Ovary (tissue), 9 donors: ENCODE results near the gene PPP4C. TPM values are rescaled to one million over a fixed set of nuclear protein-coding genes. Genes with fewer than 3 reads are reported as not detected.
A peak's percentile ranks its signal among the peaks of the same experiment; 100 is the strongest.

Experiments used
- DNase-seq, 5 donors: peaks; one replicate each; pipeline ENCODE4 v3.0.0-alpha.2; 2019 to 2020
- H3K27ac ChIP-seq, 2 donors: fragments of 200-600 bp; one replicate each; pipeline versions ENCODE4 v1.5.1 to v1.8.0; 2019 to 2022
- H3K27me3 ChIP-seq: fragments of 200-600 bp; one replicate; pipeline ENCODE4 v1.8.0; 2022
- H3K36me3 ChIP-seq: fragments of 200-600 bp; sonication (generic); one replicate; pipeline ENCODE4 v1.5.1; 2019
- H3K4me1 ChIP-seq: one replicate; pipeline ENCODE4 v1.8.1; 2013; ENCODE audit warnings: mild to moderate bottlenecking, moderate library complexity; ENCODE audit not compliant: insufficient read depth
- H3K4me3 ChIP-seq: fragments of 200-600 bp; sonication (generic); one replicate; pipeline ENCODE4 v1.5.1; 2017
- H3K9me3 ChIP-seq, 2 donors: fragments of 200-600 bp in 1 of 2; sonication (generic) in 1 of 2; one replicate each; pipeline versions ENCODE4 v1.5.1 to v1.8.1; 2013 to 2019; ENCODE audit warnings: mild to moderate bottlenecking in 1 of 2, moderate library complexity in 1 of 2
- EP300 ChIP-seq: sonication (generic); formaldehyde crosslinking; IDR thresholded peaks from one replicate; pipeline ENCODE4 v1.6.1; 2017; ENCODE audit warnings: antibody characterized with exemption
- POLR2A ChIP-seq: fragments of 450-650 bp; IDR thresholded peaks from one replicate; pipeline ENCODE4 v1.6.1; 2017; ENCODE audit warnings: antibody characterized with exemption, mild to moderate bottlenecking, moderate library complexity
- WGBS, 3 donors: extraction: QIAGEN DNeasy Blood & Tissue Kit in 1 of 3; methylation state at CpG; one replicate each; pipeline versions ENCODE4 v1.1.5 to v1.1.7; 2013 to 2017; 5-methylcytosine and 5-hydroxymethylcytosine counted together
- intact Hi-C, 4 donors: fragments of 100-400 bp; cut with DNase I; formaldehyde crosslinking; loops; one replicate each; pipeline versions ENCODE4 v1.11.0 to v1.15.1; 2022 to 2023
- polyA plus RNA-seq, 2 donors: library from polyadenylated mRNA; stranded (reverse); fragments of 200-250 nt in 1 of 2; fragments of 350-450 nt in 1 of 2; fragmentation: Illumina TruSeq in 1 of 2; extraction: RNeasy Lipid Tissue Mini Kit (QIAGEN cat#74804) in 1 of 2; gene quantifications; one replicate each; pipeline ENCODE4 v1.2.3, GENCODE V29; 2013 to 2014
- total RNA-seq, 7 donors: library from RNA; depleted of rRNA in 2 of 7; stranded (reverse); fragments of >200 nt in 2 of 7; fragmentation: NEBNext Ultra II Directional in 3 of 7; extraction: Animal tissue kit (Norgen Biotek cat#: 25700) in 3 of 7; gene quantifications; one replicate each; pipeline versions ENCODE4 v1.1.0 to v1.2.4, GENCODE V29; 2016 to 2023
- TF ChIP-seq, protein P1 (sequence below), 3 donors: fragments of 450-650 bp in 2 of 3; fragments of 200-600 bp in 1 of 3; IDR thresholded peaks; one replicate each; pipeline versions ENCODE4 v1.5.1 to v1.8.0; 2016 to 2022; ENCODE audit warnings: antibody characterized with exemption in 3 of 3, mild to moderate bottlenecking in 1 of 3
- donor health status: DM: no; HTN: no; CAD: no; lungs with moderate emphysema.
- donor health status: DM: no; HTN: no; CAD: no.
- donor health status: Bipolar disorder and iron deficiency.
- donor health status: DM: yes; HTN: yes; CAD: no.
- donor health status: DM: no; HTN: no; CAD: no.
- donor health status: DM: yes; HTN: yes; CAD: no.

The PPP4C gene
- total and polyA plus RNA-seq, 9 donors, result 13.7 to 58.8 (median 49.1) TPM

- DNase-seq, result peak; percentile 93 to 96 (median 94)
- H3K27ac ChIP-seq, result peak within 1 kb of the TSS; percentile 77 to 95
- TF ChIP-seq POLR2A, result peak; percentile 19
- TF ChIP-seq, protein P1, sequence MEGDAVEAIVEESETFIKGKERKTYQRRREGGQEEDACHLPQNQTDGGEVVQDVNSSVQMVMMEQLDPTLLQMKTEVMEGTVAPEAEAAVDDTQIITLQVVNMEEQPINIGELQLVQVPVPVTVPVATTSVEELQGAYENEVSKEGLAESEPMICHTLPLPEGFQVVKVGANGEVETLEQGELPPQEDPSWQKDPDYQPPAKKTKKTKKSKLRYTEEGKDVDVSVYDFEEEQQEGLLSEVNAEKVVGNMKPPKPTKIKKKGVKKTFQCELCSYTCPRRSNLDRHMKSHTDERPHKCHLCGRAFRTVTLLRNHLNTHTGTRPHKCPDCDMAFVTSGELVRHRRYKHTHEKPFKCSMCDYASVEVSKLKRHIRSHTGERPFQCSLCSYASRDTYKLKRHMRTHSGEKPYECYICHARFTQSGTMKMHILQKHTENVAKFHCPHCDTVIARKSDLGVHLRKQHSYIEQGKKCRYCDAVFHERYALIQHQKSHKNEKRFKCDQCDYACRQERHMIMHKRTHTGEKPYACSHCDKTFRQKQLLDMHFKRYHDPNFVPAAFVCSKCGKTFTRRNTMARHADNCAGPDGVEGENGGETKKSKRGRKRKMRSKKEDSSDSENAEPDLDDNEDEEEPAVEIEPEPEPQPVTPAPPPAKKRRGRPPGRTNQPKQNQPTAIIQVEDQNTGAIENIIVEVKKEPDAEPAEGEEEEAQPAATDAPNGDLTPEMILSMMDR (IDR thresholded peaks at IDR 0.05), result no peak
- no peaks in the 10 kb centered on the region for H3K36me3 ChIP-seq
- H3K27me3 ChIP-seq, result no peaks in the 10 kb centered on the region
- H3K4me3 ChIP-seq, result peak within 1 kb of the TSS; percentile 85
- peaks cover 12% of the 10 kb centered on the region for H3K4me1 ChIP-seq
- H3K9me3 ChIP-seq, result no peaks in the 10 kb centered on the region
- intact Hi-C loops, result loop anchor here in 2 of 4 donors (10.0 kb wide), 2 partner anchors 299 to 319 kb away; partner anchors contain the start of gene ZNF48 (in 1 of the 2)
- 7 to 21% (median 9%) methylated on average over 25 to 77 of the region's 77 CpGs for WGBS, 3 donors
Measured at GRCh38 chr16:30096105-30096861, 20.5 kb downstream of the PPP4C start, which contains the start of gene YPEL3. Gene YPEL3 (minus strand): TSS chr16:30096213. CDS start chr16:30095482, 731 bp downstream.

- peak overlapping the region; percentile 85 for H3K4me3 ChIP-seq
- DNase-seq, result no peak
- H3K4me1 ChIP-seq, result peaks cover 12% of the 10 kb centered on the region
- H3K36me3 ChIP-seq, result no peaks in the 10 kb centered on the region
- 94 to 95% (median 94%) methylated on average over 18 of the region's 18 CpGs for WGBS, 3 donors
- intact Hi-C loops, result loop anchor here in 2 of 4 donors (10.0 kb wide), 2 partner anchors 298 to 318 kb away; partner anchors contain the start of gene ZNF48 (in 1 of the 2)
- no peaks in the 10 kb centered on the region for H3K9me3 ChIP-seq
- H3K27ac ChIP-seq, result peak overlapping the region; percentile 61 to 77
- no peaks in the 10 kb centered on the region for H3K27me3 ChIP-seq
- no peak for TF ChIP-seq POLR2A
- no peak for TF ChIP-seq EP300
- TF ChIP-seq, protein P1 (IDR thresholded peaks at IDR 0.05), result no peak
Measured at GRCh38 chr16:30096862-30097563, 21.2 kb downstream of the PPP4C start.

GRCh38 chr16:30104090-30104489, 28.3 kb downstream of the PPP4C start:
- H3K4me1 ChIP-seq, result no peaks in the 10 kb centered on the region
- no peak for DNase-seq
- H3K36me3 ChIP-seq, result no peaks in the 10 kb centered on the region
- H3K27me3 ChIP-seq, result no peaks in the 10 kb centered on the region
- no peak overlapping the region for H3K27ac ChIP-seq
- WGBS, 3 donors, result 70 to 74% (median 73%) methylated on average over 4 of the region's 4 CpGs
- no peak overlapping the region for H3K4me3 ChIP-seq
- no peaks in the 10 kb centered on the region for H3K9me3 ChIP-seq
- no peak for TF ChIP-seq POLR2A
- TF ChIP-seq EP300, result no peak
- TF ChIP-seq, protein P1 (IDR thresholded peaks at IDR 0.05), result no peak
- intact Hi-C loops, result loop anchor here in 1 of 4 donors (5.0 kb wide), 1 partner anchor 303 kb away; the partner anchor contains the start of gene ZNF771

GRCh38 chr16:30104492-30104891, 28.7 kb downstream of the PPP4C start:
- Histone ChIP-seq H3K4me3 (no peak overlapping the region), H3K27me3 (no peaks in the 10 kb centered on the region), H3K9me3 (no peaks in the 10 kb centered on the region), H3K36me3 (no peaks in the 10 kb centered on the region), H3K4me1 (no peaks in the 10 kb centered on the region), H3K27ac (no peak overlapping the region)
- intact Hi-C loops, result loop anchor here in 1 of 4 donors (5.0 kb wide), 1 partner anchor 303 kb away; the partner anchor contains the start of gene ZNF771
- DNase-seq, result no peak
- WGBS, 3 donors, result 63 to 78% (median 64%) methylated on average over 6 of the region's 6 CpGs
- TF ChIP-seq, protein P1 (IDR thresholded peaks at IDR 0.05), result no peak
- no peak for TF ChIP-seq POLR2A
- no peak for TF ChIP-seq EP300
